Activated CD8-positive, alpha-beta memory T cell treated with anti-CD3 and anti-CD28 coated beads, Interleukin-2, amount 50 U/mL, for 24 hours (primary cell): Measurements from ENCODE around the gene TXNDC8.
"Not testable (repeated sequence)": the region's sequence is repeated elsewhere in the genome, so short reads cannot be mapped to it uniquely, and the experiment has no call there.

Source experiments
- DNase-seq: peaks from one replicate; pipeline ENCODE4 v3.0.0-alpha.2; 2020; ENCODE audit errors: extremely low read depth

TXNDC8 gene

GRCh38 chr9:110327716-110328115 lies 9.9 kb downstream of the TXNDC8 start:
- no peak for DNase-seq

- no peak for DNase-seq
Measured at GRCh38 chr9:110323818-110324217, 13.8 kb downstream of the TXNDC8 start.

GRCh38 chr9:110320651-110321445 lies 16.8 kb downstream of the TXNDC8 start:
- no peak for DNase-seq

GRCh38 chr9:110319781-110320492 lies 17.7 kb downstream of the TXNDC8 start:
- no peak for DNase-seq

- DNase-seq = no peak
Measured at GRCh38 chr9:110317911-110318310, 19.8 kb downstream of the TXNDC8 start.

GRCh38 chr9:110316261-110317075 lies 21.2 kb downstream of the TXNDC8 start:
- no peak for DNase-seq

- not testable (repeated sequence) for DNase-seq
Measured at GRCh38 chr9:110311978-110312377, 25.7 kb downstream of the TXNDC8 start.

GRCh38 chr9:110309681-110310080 lies 28.0 kb downstream of the TXNDC8 start:
- DNase-seq = no peak

- DNase-seq = no peak
Measured at GRCh38 chr9:110308633-110309038, 29.0 kb downstream of the TXNDC8 start.

- no peak for DNase-seq
Measured at GRCh38 chr9:110307191-110307590, 30.5 kb downstream of the TXNDC8 start.

- no peak for DNase-seq
Measured at GRCh38 chr9:110303133-110303532, 34.5 kb downstream of the TXNDC8 start.

GRCh38 chr9:110298043-110298605 lies 39.5 kb downstream of the TXNDC8 start:
- DNase-seq = no peak

- no peak for DNase-seq
Measured at GRCh38 chr9:110293248-110293647, 44.4 kb downstream of the TXNDC8 start.

- no peak for DNase-seq
Measured at GRCh38 chr9:110291921-110292557, 45.6 kb downstream of the TXNDC8 start.

GRCh38 chr9:110290001-110290400 lies 47.7 kb downstream of the TXNDC8 start:
- no peak for DNase-seq

- no peak for DNase-seq
Measured at GRCh38 chr9:110288503-110288902, 49.2 kb downstream of the TXNDC8 start.

GRCh38 chr9:110287289-110287680 lies 50.4 kb downstream of the TXNDC8 start:
- DNase-seq = no peak

GRCh38 chr9:110284211-110284844 lies 53.3 kb downstream of the TXNDC8 start:
- DNase-seq = no peak

GRCh38 chr9:110283751-110284150 lies 53.9 kb downstream of the TXNDC8 start:
- no peak for DNase-seq

GRCh38 chr9:110282739-110283081 lies 55.0 kb downstream of the TXNDC8 start:
- DNase-seq = no peak
